Measurements from ENCODE around the gene HLCS. TPM values are rescaled to one million over a fixed set of nuclear protein-coding genes. Genes with fewer than 3 reads are reported as not detected.

HLCS gene
- total and polyA plus RNA-seq, 2 of the 4 experiments (the other 2 are of a cell fraction): 10.6 to 21.0 TPM

DNA sequence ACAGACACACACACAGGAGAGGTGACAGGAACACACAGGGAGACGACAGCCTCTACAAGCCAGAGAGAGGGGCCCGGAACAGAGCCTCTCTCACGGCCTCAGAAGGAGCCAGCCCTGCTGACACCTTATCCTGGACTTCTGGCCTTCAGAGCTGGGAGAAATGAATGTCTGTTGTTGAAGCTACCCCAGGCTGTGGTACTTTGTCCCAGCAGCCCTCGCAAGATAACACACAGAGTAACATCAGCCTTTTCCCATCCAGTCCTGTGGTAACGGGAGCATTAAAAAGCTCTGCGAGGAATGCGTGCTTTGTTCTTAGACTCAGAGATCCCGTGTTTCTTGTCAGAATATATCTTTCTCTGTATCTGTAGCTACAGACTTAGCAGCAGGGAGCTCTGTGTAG, 136.4 kb downstream of the HLCS start:
- TF ChIP-seq POLR2A (IDR thresholded peaks at IDR 0.05; ENCODE audit: low read depth, low read length) (no peak), MAFK (IDR thresholded peaks at IDR 0.05; ENCODE audit: low read depth, low read length) (no peak), RCOR1 (IDR thresholded peaks at IDR 0.05; ENCODE audit: insufficient replicate concordance, low read length) (no peak), SMC3 (IDR thresholded peaks at IDR 0.05; ENCODE audit: low read depth, low read length) (no peak), RFX5 (IDR thresholded peaks at IDR 0.05; ENCODE audit: low read depth, low read length) (no peak), RAD21 (IDR thresholded peaks at IDR 0.05; ENCODE audit: low read length) (no peak), CEBPB (IDR thresholded peaks at IDR 0.05; ENCODE audit: low read depth, low read length) (no peak), MAZ (IDR thresholded peaks at IDR 0.05; ENCODE audit: borderline replicate concordance, low read depth, low read length) (no peak)
- TF ChIP-seq, protein P1, sequence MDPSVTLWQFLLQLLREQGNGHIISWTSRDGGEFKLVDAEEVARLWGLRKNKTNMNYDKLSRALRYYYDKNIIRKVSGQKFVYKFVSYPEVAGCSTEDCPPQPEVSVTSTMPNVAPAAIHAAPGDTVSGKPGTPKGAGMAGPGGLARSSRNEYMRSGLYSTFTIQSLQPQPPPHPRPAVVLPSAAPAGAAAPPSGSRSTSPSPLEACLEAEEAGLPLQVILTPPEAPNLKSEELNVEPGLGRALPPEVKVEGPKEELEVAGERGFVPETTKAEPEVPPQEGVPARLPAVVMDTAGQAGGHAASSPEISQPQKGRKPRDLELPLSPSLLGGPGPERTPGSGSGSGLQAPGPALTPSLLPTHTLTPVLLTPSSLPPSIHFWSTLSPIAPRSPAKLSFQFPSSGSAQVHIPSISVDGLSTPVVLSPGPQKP (IDR thresholded peaks at IDR 0.05; ENCODE audit: borderline replicate concordance, low read depth, low read length): no peak
- TF ChIP-seq, protein P2, sequence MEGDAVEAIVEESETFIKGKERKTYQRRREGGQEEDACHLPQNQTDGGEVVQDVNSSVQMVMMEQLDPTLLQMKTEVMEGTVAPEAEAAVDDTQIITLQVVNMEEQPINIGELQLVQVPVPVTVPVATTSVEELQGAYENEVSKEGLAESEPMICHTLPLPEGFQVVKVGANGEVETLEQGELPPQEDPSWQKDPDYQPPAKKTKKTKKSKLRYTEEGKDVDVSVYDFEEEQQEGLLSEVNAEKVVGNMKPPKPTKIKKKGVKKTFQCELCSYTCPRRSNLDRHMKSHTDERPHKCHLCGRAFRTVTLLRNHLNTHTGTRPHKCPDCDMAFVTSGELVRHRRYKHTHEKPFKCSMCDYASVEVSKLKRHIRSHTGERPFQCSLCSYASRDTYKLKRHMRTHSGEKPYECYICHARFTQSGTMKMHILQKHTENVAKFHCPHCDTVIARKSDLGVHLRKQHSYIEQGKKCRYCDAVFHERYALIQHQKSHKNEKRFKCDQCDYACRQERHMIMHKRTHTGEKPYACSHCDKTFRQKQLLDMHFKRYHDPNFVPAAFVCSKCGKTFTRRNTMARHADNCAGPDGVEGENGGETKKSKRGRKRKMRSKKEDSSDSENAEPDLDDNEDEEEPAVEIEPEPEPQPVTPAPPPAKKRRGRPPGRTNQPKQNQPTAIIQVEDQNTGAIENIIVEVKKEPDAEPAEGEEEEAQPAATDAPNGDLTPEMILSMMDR (conservative IDR thresholded peaks at IDR 0.05; ENCODE audit: low read depth, low read length): no peak
- WGBS, 2 experiments (ENCODE audit: extremely low coverage in 2 of 2, insufficient read length in 1 of 2): 88% methylated on average over 3 of the region's 8 CpGs; no CpG with 5 or more reads in 1 of the 2 experiments
- H3K4me1 ChIP-seq (ENCODE audit: control insufficient read depth, insufficient read depth, low read length): peaks cover 3% of the 10 kb centered on the region; the same call in 1 of the 2 replicates
- no peaks in the 10 kb centered on the region for H3K9me3 ChIP-seq (ENCODE audit: control insufficient read depth, insufficient read depth, low read length)
- no peaks in the 10 kb centered on the region for H4K20me1 ChIP-seq (ENCODE audit: insufficient read depth, low read length)
- no peak overlapping the region for H3K4ac ChIP-seq (ENCODE audit: low read depth, low read length)
- no peak overlapping the region for H4K91ac ChIP-seq (ENCODE audit: insufficient read depth, low read depth, low read length)
- ChIA-PET CTCF (interaction anchor here (0.9 kb wide), 1 partner anchor 28 kb away, joined by 3 read pairs; no protein-coding TSS in a partner anchor), POLR2A (ENCODE audit: unreplicated experiment) (no interaction called here)
- H3K4me2 ChIP-seq (ENCODE audit: low read depth, low read length): no peak overlapping the region
- H2BK20ac ChIP-seq (ENCODE audit: low read depth, low read length): no peak overlapping the region
- H2AK9ac ChIP-seq (replicated peaks; ENCODE audit: low read depth, low read length, poor library complexity): no peak overlapping the region
- H3K4me3 ChIP-seq (ENCODE audit: insufficient read depth, low read depth, low read length): no peak overlapping the region
- H2AFZ ChIP-seq (replicated peaks; ENCODE audit: low read length, poor library complexity): no peak overlapping the region
- no peak overlapping the region for H3K18ac ChIP-seq (ENCODE audit: low read depth, low read length)
- no peak overlapping the region for H2BK5ac ChIP-seq (ENCODE audit: low read depth, low read length, poor library complexity, severe bottlenecking)
- no peak overlapping the region for H2BK120ac ChIP-seq (ENCODE audit: low read depth, low read length)
- no peaks in the 10 kb centered on the region for H3K27me3 ChIP-seq (ENCODE audit: control insufficient read depth, insufficient read depth, low read length)
- peaks cover 0 to 2% of the 10 kb centered on the region in 2 experiments; a peak in 1 of 4 replicates for H3K79me1 ChIP-seq (ENCODE audit: low read depth in 1 of 2, low read length in 2 of 2)
- no peaks in the 10 kb centered on the region for H3K36me3 ChIP-seq (ENCODE audit: control insufficient read depth, insufficient read depth, low read length)
- H3K9me1 ChIP-seq (ENCODE audit: insufficient read depth, low read length): no peaks in the 10 kb centered on the region; the same call in 1 of the 2 replicates
- DNase-seq (no peak), ATAC-seq (ENCODE audit: low read depth) (no peak)
- in situ Hi-C loops (cut with MboI; ENCODE audit: low sequenced_read_pairs): no loop called here
- intact Hi-C loops (cut with micrococcal nuclease): no loop called here
- no peak overlapping the region for H4K5ac ChIP-seq (ENCODE audit: low read depth, low read length)
- H3K56ac ChIP-seq (ENCODE audit: extremely low read depth, insufficient read depth, low read length): no peak overlapping the region
- H4K8ac ChIP-seq (ENCODE audit: low read depth in 2 of 2, low read length in 2 of 2): no peak overlapping the region
- no peak overlapping the region for H3K23ac ChIP-seq (ENCODE audit: low read depth, low read length)
- H3K9ac ChIP-seq (ENCODE audit: low read depth, low read length): no peak overlapping the region
- H2BK15ac ChIP-seq (ENCODE audit: low read depth, low read length): no peak overlapping the region
- H3K14ac ChIP-seq (replicated peaks; ENCODE audit: low read depth, low read length): no peak overlapping the region
- H3K27ac ChIP-seq (ENCODE audit: insufficient read depth, low read length): no peak overlapping the region
- H2AK5ac ChIP-seq (ENCODE audit: low read depth, low read length): no peak overlapping the region
- BruUV-seq (replicated peaks): no TSS peak
- dilution Hi-C loops (cut with HindIII; ENCODE audit: low sequenced_read_pairs, unreplicated experiment): no loop called here

All from IMR-90 (cell line).